Measurements from ENCODE around the gene ATG5.

ATG5 gene

DNA sequence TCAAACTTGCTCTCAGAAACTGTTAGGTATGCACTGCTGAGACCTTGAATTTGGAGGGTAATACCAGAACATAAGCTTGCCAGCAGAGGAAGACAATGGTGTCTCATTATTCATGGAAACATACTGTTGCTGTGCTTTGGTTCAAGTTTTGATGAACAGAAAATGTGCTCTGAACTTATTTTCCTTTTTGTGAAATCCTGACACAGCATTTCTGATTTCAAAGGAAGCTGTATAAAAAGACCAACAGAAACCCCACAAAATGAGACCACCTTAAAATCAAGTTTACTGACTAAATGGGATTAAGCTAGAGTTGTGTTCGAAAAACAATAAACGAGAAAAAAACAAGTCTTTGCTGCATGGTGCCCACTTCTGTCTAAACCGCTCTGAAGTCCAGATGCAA, 169.1 kb downstream of the ATG5 start:
- TF ChIP-seq POLR2AphosphoS5 (IDR thresholded peaks at IDR 0.05; ENCODE audit: low read depth, low read length) (no peak), FOXP2 (optimal IDR thresholded peaks at IDR 0.05; ENCODE audit: borderline replicate concordance, extremely low read depth, extremely low read length, insufficient read depth) (no peak), SIN3A (IDR thresholded peaks at IDR 0.05; ENCODE audit: borderline replicate concordance, insufficient read depth, low read length) (no peak), TAF1 (IDR thresholded peaks at IDR 0.05; ENCODE audit: borderline replicate concordance, insufficient read depth, low read length) (no peak)
- TF ChIP-seq, protein P1, sequence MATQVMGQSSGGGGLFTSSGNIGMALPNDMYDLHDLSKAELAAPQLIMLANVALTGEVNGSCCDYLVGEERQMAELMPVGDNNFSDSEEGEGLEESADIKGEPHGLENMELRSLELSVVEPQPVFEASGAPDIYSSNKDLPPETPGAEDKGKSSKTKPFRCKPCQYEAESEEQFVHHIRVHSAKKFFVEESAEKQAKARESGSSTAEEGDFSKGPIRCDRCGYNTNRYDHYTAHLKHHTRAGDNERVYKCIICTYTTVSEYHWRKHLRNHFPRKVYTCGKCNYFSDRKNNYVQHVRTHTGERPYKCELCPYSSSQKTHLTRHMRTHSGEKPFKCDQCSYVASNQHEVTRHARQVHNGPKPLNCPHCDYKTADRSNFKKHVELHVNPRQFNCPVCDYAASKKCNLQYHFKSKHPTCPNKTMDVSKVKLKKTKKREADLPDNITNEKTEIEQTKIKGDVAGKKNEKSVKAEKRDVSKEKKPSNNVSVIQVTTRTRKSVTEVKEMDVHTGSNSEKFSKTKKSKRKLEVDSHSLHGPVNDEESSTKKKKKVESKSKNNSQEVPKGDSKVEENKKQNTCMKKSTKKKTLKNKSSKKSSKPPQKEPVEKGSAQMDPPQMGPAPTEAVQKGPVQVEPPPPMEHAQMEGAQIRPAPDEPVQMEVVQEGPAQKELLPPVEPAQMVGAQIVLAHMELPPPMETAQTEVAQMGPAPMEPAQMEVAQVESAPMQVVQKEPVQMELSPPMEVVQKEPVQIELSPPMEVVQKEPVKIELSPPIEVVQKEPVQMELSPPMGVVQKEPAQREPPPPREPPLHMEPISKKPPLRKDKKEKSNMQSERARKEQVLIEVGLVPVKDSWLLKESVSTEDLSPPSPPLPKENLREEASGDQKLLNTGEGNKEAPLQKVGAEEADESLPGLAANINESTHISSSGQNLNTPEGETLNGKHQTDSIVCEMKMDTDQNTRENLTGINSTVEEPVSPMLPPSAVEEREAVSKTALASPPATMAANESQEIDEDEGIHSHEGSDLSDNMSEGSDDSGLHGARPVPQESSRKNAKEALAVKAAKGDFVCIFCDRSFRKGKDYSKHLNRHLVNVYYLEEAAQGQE (IDR thresholded peaks at IDR 0.05; ENCODE audit: insufficient read depth in 1 of 2, low read depth in 2 of 2, low read length in 2 of 2): no peak

DNA sequence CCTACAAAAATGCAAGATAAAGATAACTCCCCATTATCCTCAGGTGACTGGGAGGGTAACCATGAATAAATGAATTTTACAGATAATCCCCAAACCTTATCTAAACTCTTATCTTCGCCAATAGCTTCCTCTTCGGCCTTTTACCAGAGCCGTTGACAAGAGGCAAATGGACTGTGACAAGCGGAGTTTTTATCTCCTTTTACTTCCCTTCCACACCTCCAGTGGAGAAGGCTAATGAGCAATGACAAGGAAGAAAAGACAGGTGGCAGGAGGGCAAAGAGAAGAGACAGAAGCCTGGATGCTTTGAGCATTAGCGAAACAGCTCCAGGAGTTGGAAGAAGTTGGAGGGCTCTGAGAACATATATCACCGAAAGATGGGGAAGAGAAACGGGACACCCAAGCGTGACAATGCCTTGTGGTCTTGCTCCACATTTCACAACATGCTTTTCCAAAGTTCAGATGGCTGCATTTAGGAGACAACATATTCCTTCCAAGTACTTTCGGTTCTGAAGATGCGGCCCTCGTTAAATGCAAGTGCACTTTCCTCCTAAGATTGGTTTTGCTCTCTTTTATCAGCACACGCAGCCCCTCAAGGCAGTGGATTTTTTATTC, 170.2 kb downstream of the ATG5 start:
- TF ChIP-seq POLR2AphosphoS5 (IDR thresholded peaks at IDR 0.05; ENCODE audit: low read depth, low read length) (no peak), SIN3A (IDR thresholded peaks at IDR 0.05; ENCODE audit: borderline replicate concordance, insufficient read depth, low read length) (no peak), FOXP2 (optimal IDR thresholded peaks at IDR 0.05; ENCODE audit: borderline replicate concordance, extremely low read depth, extremely low read length, insufficient read depth) (no peak), TAF1 (IDR thresholded peaks at IDR 0.05; ENCODE audit: borderline replicate concordance, insufficient read depth, low read length) (no peak)
- TF ChIP-seq, protein P1 (IDR thresholded peaks at IDR 0.05; ENCODE audit: insufficient read depth in 1 of 2, low read depth in 2 of 2, low read length in 2 of 2): no peak

DNA sequence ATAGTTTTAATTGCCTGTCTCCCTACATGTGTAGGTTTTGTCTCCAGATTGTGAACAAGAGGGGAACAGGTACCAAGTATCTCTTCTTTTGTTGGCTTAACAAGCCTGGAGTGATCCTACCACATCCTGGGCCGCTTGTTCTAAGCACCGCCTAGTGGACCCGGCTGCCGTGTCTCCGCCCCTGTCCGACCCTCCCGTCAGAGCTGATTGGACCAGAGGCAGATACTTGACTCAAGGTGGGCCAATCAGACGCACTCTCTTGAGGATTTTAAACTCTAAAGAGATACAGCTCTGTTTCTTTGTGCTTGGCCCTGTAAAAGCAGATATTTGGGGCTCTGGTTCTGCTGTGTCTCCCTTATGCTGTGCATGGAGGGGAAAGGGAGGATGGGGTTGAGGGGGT, 171.2 kb downstream of the ATG5 start:
- TF ChIP-seq SIN3A (IDR thresholded peaks at IDR 0.05; ENCODE audit: borderline replicate concordance, insufficient read depth, low read length) (no peak), TAF1 (IDR thresholded peaks at IDR 0.05; ENCODE audit: borderline replicate concordance, insufficient read depth, low read length) (no peak), POLR2AphosphoS5 (IDR thresholded peaks at IDR 0.05; ENCODE audit: low read depth, low read length) (no peak), FOXP2 (optimal IDR thresholded peaks at IDR 0.05; ENCODE audit: borderline replicate concordance, extremely low read depth, extremely low read length, insufficient read depth) (no peak)
- TF ChIP-seq, protein P1 (IDR thresholded peaks at IDR 0.05; ENCODE audit: insufficient read depth in 1 of 2, low read depth in 2 of 2, low read length in 2 of 2): no peak

DNA sequence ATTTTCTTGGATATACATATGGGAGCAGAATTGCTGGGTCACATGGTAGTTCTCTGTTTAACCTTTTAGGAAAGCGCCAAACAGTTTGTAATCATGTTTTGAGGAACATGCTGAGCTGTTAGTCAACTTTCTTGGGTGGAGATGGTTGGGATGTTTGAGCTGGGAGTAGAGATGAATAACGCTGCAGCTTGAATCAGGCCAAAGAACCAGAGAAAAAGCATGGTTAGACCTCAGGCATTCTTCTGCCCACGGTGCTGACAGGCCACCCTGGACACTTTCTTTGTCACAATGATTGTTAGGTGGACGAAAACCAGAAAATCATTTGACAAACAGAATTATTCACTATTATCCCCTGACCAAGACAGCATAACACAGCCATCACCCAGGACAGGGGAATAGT, 172.6 kb downstream of the ATG5 start:
- TF ChIP-seq, protein P1 (IDR thresholded peaks at IDR 0.05; ENCODE audit: insufficient read depth in 1 of 2, low read depth in 2 of 2, low read length in 2 of 2): no peak
- TF ChIP-seq SIN3A (IDR thresholded peaks at IDR 0.05; ENCODE audit: borderline replicate concordance, insufficient read depth, low read length) (no peak), POLR2AphosphoS5 (IDR thresholded peaks at IDR 0.05; ENCODE audit: low read depth, low read length) (no peak), TAF1 (IDR thresholded peaks at IDR 0.05; ENCODE audit: borderline replicate concordance, insufficient read depth, low read length) (no peak), FOXP2 (optimal IDR thresholded peaks at IDR 0.05; ENCODE audit: borderline replicate concordance, extremely low read depth, extremely low read length, insufficient read depth) (no peak)
